WTC11 (cell line): Measurements from ENCODE around the gene SLC25A28. TPM values are rescaled to one million over a fixed set of nuclear protein-coding genes. Genes with fewer than 3 reads are reported as not detected.

Experiments
- ATAC-seq: fragments of 200-7000 bp; cut with Tn5 transposase; 2 replicates; pipeline ENCODE4 v1.10.0; 2021; ENCODE audit warnings: mild to moderate bottlenecking, moderate library complexity
- CTCF ChIA-PET: fragments of 300-600 bp; sonication (Branson Sonifier 250); formaldehyde crosslinking; loops from one replicate; lab custom pipeline; 2021; ENCODE audit warnings: antibody characterized with exemption; lab: Charles Lee
- POLR2A ChIA-PET: fragments of 350-600 bp; sonication (Branson Sonifier 250); formaldehyde crosslinking; loops from one replicate; lab custom pipeline; 2021; ENCODE audit warnings: antibody characterized with exemption; lab: Charles Lee
- DNase-seq: peaks from one replicate; pipeline ENCODE4 v3.0.0; 2021; ENCODE audit warnings: low spot score
- H3K27ac Mint-ChIP-seq: 2 replicates; pipeline ENCODE4 v1.8.0; 2021; ENCODE audit warnings: mixed read lengths
- H3K27me3 Mint-ChIP-seq: 2 replicates; pipeline ENCODE4 v1.8.0; 2021; ENCODE audit warnings: low read depth, mild to moderate bottlenecking, moderate library complexity, mixed read lengths
- H3K36me3 Mint-ChIP-seq: 2 replicates; pipeline ENCODE4 v1.8.0; 2021; ENCODE audit warnings: mixed read lengths
- H3K4me1 Mint-ChIP-seq: 2 replicates; pipeline ENCODE4 v1.8.0; 2022; ENCODE audit warnings: mixed read lengths
- H3K4me3 Mint-ChIP-seq: 2 replicates; pipeline ENCODE4 v1.8.0; 2021; ENCODE audit warnings: mild to moderate bottlenecking, moderate library complexity, mixed read lengths
- H3K9me3 Mint-ChIP-seq: 2 replicates; pipeline ENCODE4 v1.8.0; 2021; ENCODE audit warnings: mixed read lengths
- GABPB1 ChIP-seq: sonication (generic); formaldehyde crosslinking; IDR thresholded peaks from 2 replicates; pipeline ENCODE4 v1.8.1; 2023; ENCODE audit warnings: mild to moderate bottlenecking, missing genetic modification reagents
- TEAD1 ChIP-seq: sonication (generic); formaldehyde crosslinking; IDR thresholded peaks from 2 replicates; pipeline ENCODE4 v1.8.0; 2022; ENCODE audit warnings: mild to moderate bottlenecking, missing genetic modification reagents
- ZNF416 ChIP-seq: fragments of 250-450 bp; sonication (Bioruptor Pico); IDR thresholded peaks from 2 replicates; pipeline ENCODE4 v1.9.0; 2021; ENCODE audit warnings: mild to moderate bottlenecking, inconsistent platforms
- total RNA-seq: library from RNA; stranded (reverse); gene quantifications from 3 replicates; pipeline ENCODE4 v1.2.3, GENCODE V29; 2021
- TF ChIP-seq, protein P1 (sequence below): sonication (generic); formaldehyde crosslinking; IDR thresholded peaks from 2 replicates; pipeline ENCODE4 v1.8.1; 2023; ENCODE audit warnings: mild to moderate bottlenecking, missing genetic modification reagents
- TF ChIP-seq, protein P2 (sequence below): fragments of 250-450 bp; sonication (Bioruptor Pico); conservative IDR thresholded peaks from 2 replicates; pipeline ENCODE4 v1.9.0; 2021; ENCODE audit warnings: mild to moderate bottlenecking
- TF ChIP-seq, protein P3 (sequence below): sonication (generic); formaldehyde crosslinking; IDR thresholded peaks from 2 replicates; pipeline ENCODE4 v1.8.0; 2022; ENCODE audit warnings: mild to moderate bottlenecking, missing genetic modification reagents
- TF ChIP-seq, protein P4 (sequence below): sonication (generic); formaldehyde crosslinking; IDR thresholded peaks from 2 replicates; pipeline ENCODE4 v1.8.1; 2023; ENCODE audit warnings: mild to moderate bottlenecking, moderate library complexity, missing genetic modification reagents
- TF ChIP-seq, protein P5 (sequence below): sonication (generic); formaldehyde crosslinking; IDR thresholded peaks from 2 replicates; pipeline ENCODE4 v1.8.0; 2023; ENCODE audit warnings: missing genetic modification reagents, mild to moderate bottlenecking, borderline replicate concordance
- TF ChIP-seq, protein P6 (sequence below): fragments of 250-450 bp; sonication (Bioruptor Pico); IDR thresholded peaks from 2 replicates; pipeline ENCODE4 v1.9.0; 2021; ENCODE audit warnings: moderate library complexity, mild to moderate bottlenecking, inconsistent platforms, borderline replicate concordance

Gene SLC25A28
- total RNA-seq, 1 experiment from 2014 or later = 18.2 TPM

DNA sequence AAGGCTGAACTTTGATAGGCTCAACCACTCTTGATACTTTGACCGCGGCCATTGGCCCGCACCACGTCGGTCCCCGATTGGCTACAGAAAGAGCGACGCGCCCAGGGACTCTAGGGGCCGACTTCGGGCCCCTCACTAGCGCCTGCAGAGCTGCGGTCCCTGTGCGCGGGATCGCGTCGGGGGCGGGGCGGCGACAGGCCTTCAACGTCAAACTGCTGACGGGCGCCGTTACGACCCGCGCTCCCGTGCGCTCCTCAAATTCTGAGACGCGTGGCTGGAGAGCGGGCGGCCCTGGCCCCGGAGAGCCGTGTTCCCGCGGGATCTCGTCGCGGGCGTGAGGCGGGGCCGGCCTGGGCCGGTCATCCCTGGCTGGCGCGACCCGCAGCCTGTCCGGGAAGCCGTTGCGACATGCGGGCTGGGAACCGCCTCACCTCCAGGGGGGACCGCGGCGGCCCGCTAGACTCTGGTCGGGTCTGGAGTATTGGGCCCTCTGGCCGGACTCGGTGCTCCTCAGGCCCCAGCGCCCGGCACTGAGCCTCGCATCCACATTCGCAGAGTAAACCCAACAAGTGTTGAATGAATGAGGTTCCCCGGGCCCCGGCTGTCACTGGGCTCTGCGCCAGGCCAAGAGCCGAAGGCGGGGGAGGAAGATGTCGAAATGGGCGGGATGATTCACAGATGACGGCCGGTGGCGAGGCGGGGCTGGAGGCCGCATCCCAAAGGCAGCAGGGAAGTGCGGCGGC lies 643 bp upstream of the SLC25A28 start (continued):
- TF ChIP-seq, protein P1, sequence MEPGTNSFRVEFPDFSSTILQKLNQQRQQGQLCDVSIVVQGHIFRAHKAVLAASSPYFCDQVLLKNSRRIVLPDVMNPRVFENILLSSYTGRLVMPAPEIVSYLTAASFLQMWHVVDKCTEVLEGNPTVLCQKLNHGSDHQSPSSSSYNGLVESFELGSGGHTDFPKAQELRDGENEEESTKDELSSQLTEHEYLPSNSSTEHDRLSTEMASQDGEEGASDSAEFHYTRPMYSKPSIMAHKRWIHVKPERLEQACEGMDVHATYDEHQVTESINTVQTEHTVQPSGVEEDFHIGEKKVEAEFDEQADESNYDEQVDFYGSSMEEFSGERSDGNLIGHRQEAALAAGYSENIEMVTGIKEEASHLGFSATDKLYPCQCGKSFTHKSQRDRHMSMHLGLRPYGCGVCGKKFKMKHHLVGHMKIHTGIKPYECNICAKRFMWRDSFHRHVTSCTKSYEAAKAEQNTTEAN (CRISPR knock-in tag) = 0 out of 2 replicates have a peak, but pooled peaks have one; percentile 64

DNA sequence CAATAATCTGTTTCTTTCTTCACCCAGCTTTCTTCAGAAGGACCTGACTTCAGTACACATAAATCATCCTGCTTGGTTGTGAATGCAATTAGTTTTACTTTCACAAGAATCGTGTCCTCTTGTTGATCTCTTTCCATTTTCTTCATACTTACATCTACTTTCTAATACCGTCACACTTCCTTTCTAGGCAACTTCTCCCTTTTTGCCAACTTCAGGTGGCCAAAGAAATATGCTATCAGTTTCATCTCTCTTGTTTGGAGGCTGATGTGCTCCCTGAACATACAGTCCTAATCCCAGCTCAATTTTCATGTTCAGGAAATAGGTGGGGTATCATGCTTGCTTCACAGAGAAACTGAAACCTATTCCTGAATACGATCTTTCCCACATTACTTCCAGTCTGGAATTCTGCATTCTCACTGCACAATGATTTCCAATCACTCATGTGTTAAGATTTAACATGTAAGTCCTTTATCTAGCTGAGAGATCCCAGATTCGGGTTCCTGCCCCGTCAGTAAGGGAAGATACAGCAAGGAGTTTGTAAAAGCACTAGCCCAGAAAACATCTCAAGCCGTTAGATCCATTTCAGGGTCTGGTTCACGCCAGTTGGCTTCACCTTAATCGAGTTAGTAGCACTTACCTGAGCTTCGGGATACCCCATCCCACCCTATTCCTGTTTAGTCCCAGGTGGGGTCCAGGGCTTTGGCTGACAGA lies 994 bp downstream of the SLC25A28 start:
- Mint-ChIP-seq H3K27me3 (0 out of 2 replicates have a peak, but pooled peaks cover 3% of the 10 kb centered on the region), H3K27ac (no peak overlapping the region)

DNA sequence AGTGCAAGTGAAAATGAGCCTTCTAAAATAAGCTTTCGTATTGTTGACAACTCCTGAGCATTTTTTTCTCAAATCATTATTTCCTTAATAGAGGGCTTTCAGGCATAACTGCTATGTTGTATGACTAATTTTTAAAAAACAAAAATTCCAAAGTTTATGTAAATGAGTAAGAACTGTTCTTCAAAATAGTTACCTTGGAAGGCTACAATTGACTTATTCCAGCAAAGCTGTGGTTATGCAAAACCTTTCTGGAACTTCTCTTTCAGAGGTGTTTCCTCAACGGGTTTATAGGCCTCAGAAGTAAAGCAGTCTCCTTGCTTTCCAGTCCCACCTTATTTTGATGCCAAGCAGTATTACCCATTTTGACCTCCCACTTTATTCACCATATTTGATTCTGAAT lies 2.5 kb downstream of the SLC25A28 start:
- H3K9me3 Mint-ChIP-seq = no peaks in the 10 kb centered on the region
- no peak for DNase-seq
- CTCF ChIA-PET = interaction anchor here (1.3 to 2.8 kb wide), 3 partner anchors 58 to 184 kb away, joined by 3 to 9 read pairs (median 6); no protein-coding TSS in a partner anchor
- H3K27me3 Mint-ChIP-seq = no peaks in the 10 kb centered on the region
- TF ChIP-seq, protein P2, sequence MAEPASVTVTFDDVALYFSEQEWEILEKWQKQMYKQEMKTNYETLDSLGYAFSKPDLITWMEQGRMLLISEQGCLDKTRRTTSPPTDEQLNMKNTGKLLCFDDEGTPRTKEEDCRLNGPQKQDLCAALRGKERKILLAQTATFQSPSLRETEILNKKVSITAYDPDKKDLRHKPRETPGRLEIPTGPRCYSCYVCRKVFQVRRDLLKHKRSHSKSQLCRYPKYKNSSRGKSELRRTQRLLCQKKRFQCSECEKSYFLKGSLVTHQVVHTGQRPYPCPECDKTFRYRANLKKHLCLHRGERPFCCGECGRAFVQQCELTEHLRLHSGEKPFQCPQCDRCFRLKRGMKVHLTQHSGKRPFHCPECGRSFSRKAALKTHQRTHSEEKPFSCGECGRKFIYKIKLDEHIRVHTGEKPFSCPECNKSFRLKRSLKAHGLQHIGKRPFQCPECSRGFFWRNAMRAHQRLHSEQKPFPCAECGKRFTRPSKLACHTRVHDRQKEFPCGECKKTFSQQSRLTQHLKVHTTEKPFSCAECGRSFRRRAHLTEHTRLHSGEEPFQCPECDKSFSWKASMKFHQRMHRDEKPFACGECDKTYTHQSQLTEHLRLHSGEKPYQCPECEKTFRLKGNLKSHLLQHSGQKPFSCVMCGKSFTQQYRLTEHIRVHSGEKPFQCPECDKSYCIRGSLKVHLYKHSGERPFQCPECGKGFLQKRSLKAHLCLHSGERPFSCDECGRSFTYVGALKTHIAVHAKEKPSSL = no peak
- TF ChIP-seq GABPB1 (CRISPR knock-in tag) = no peak
- no peak for TF ChIP-seq ZNF416 (CRISPR knock-in tag)
- TF ChIP-seq, protein P3, sequence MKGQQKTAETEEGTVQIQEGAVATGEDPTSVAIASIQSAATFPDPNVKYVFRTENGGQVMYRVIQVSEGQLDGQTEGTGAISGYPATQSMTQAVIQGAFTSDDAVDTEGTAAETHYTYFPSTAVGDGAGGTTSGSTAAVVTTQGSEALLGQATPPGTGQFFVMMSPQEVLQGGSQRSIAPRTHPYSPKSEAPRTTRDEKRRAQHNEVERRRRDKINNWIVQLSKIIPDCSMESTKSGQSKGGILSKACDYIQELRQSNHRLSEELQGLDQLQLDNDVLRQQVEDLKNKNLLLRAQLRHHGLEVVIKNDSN (CRISPR knock-in tag) = no peak
- TF ChIP-seq, protein P4, sequence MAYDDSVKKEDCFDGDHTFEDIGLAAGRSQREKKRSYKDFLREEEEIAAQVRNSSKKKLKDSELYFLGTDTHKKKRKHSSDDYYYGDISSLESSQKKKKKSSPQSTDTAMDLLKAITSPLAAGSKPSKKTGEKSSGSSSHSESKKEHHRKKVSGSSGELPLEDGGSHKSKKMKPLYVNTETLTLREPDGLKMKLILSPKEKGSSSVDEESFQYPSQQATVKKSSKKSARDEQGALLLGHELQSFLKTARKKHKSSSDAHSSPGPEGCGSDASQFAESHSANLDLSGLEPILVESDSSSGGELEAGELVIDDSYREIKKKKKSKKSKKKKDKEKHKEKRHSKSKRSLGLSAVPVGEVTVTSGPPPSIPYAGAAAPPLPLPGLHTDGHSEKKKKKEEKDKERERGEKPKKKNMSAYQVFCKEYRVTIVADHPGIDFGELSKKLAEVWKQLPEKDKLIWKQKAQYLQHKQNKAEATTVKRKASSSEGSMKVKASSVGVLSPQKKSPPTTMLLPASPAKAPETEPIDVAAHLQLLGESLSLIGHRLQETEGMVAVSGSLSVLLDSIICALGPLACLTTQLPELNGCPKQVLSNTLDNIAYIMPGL (CRISPR knock-in tag) = no peak
- TF ChIP-seq, protein P5, sequence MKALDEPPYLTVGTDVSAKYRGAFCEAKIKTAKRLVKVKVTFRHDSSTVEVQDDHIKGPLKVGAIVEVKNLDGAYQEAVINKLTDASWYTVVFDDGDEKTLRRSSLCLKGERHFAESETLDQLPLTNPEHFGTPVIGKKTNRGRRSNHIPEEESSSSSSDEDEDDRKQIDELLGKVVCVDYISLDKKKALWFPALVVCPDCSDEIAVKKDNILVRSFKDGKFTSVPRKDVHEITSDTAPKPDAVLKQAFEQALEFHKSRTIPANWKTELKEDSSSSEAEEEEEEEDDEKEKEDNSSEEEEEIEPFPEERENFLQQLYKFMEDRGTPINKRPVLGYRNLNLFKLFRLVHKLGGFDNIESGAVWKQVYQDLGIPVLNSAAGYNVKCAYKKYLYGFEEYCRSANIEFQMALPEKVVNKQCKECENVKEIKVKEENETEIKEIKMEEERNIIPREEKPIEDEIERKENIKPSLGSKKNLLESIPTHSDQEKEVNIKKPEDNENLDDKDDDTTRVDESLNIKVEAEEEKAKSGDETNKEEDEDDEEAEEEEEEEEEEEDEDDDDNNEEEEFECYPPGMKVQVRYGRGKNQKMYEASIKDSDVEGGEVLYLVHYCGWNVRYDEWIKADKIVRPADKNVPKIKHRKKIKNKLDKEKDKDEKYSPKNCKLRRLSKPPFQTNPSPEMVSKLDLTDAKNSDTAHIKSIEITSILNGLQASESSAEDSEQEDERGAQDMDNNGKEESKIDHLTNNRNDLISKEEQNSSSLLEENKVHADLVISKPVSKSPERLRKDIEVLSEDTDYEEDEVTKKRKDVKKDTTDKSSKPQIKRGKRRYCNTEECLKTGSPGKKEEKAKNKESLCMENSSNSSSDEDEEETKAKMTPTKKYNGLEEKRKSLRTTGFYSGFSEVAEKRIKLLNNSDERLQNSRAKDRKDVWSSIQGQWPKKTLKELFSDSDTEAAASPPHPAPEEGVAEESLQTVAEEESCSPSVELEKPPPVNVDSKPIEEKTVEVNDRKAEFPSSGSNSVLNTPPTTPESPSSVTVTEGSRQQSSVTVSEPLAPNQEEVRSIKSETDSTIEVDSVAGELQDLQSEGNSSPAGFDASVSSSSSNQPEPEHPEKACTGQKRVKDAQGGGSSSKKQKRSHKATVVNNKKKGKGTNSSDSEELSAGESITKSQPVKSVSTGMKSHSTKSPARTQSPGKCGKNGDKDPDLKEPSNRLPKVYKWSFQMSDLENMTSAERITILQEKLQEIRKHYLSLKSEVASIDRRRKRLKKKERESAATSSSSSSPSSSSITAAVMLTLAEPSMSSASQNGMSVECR = no peak
- TF ChIP-seq, protein P1 (CRISPR knock-in tag) = no peak
- TF ChIP-seq, protein P6, sequence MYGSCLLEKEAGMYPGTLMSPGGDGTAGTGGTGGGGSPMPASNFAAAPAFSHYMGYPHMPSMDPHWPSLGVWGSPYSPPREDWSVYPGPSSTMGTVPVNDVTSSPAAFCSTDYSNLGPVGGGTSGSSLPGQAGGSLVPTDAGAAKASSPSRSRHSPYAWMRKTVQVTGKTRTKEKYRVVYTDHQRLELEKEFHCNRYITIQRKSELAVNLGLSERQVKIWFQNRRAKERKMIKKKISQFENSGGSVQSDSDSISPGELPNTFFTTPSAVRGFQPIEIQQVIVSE (CRISPR knock-in tag) = no peak
- TF ChIP-seq, all 79 proteins: peak for 0
- H3K4me3 Mint-ChIP-seq = no peak overlapping the region
- POLR2A ChIA-PET = no interaction called here
- ATAC-seq = no peak
- no peaks in the 10 kb centered on the region for H3K36me3 Mint-ChIP-seq
- no peak overlapping the region for H3K27ac Mint-ChIP-seq
- H3K4me1 Mint-ChIP-seq = peaks cover 30% of the 10 kb centered on the region

More for the DNA sequence above, 994 bp downstream of the SLC25A28 start:
- Mint-ChIP-seq H3K4me3 (peak overlapping the region; percentile 73), H3K4me1 (peaks cover 30% of the 10 kb centered on the region), H3K9me3 (no peaks in the 10 kb centered on the region), H3K36me3 (no peaks in the 10 kb centered on the region)
- POLR2A ChIA-PET = interaction anchor here (0.5 to 0.7 kb wide), 2 partner anchors 19 to 40 kb away, joined by 4 to 6 read pairs; partner anchors contain the start of gene ENTPD7
- CTCF ChIA-PET = interaction anchor here (1.5 kb wide), 1 partner anchor 58 kb away, joined by 8 read pairs; no protein-coding TSS in a partner anchor
- no peak for ATAC-seq
- TF ChIP-seq TEAD1 (CRISPR knock-in tag) = no peak
- DNase-seq = no peak
